GM23338 (cell line): ENCODE data around the gene RHO. TPM values are rescaled to one million over a fixed set of nuclear protein-coding genes. Genes with fewer than 3 reads are reported as not detected.
"Not testable (repeated sequence)": the region's sequence is repeated elsewhere in the genome, so short reads cannot be mapped to it uniquely, and the experiment has no call there.

Experiments used
- ATAC-seq: fragments of 200-7000 bp; cut with Tn5 transposase; 3 replicates; pipeline ENCODE4 v1.9.1; 2020
- DNase-seq: peaks from one replicate; pipeline ENCODE4 v3.0.0-alpha.2; 2015; ENCODE audit warnings: low spot score
- H2AFZ ChIP-seq: fragments of 200-600 bp; sonication (generic); 2 replicates; pipeline ENCODE4 v1.8.0; 2016; ENCODE audit warnings: antibody characterized with exemption, mild to moderate bottlenecking, moderate library complexity
- H3F3A ChIP-seq: fragments of 200-600 bp; sonication (generic); replicated peaks from 2 replicates; pipeline ENCODE4 v1.8.0; 2017; ENCODE audit warnings: antibody characterized with exemption, mixed run types, low read depth
- H3K27ac ChIP-seq: fragments of 200-600 bp; sonication (generic); 2 replicates; pipeline ENCODE4 v1.6.1; 2016; ENCODE audit warnings: low read depth
- H3K27me3 ChIP-seq: fragments of 200-600 bp; sonication (generic); 2 replicates; pipeline ENCODE4 v1.8.0; 2016; ENCODE audit warnings: mild to moderate bottlenecking, mixed run types, moderate library complexity; ENCODE audit not compliant: insufficient read depth
- H3K36me3 ChIP-seq: fragments of 200-600 bp; sonication (generic); 2 replicates; pipeline ENCODE4 v1.8.0; 2016; ENCODE audit warnings: mild to moderate bottlenecking; ENCODE audit not compliant: insufficient read depth
- H3K4me1 ChIP-seq: fragments of 200-600 bp; sonication (generic); 2 replicates; pipeline ENCODE4 v1.8.0; 2016; ENCODE audit warnings: mild to moderate bottlenecking, moderate library complexity; ENCODE audit not compliant: insufficient read depth
- H3K4me2 ChIP-seq: fragments of 200-600 bp; sonication (generic); 2 replicates; pipeline ENCODE4 v1.7.1; 2017; ENCODE audit warnings: mixed run types
- H3K4me3 ChIP-seq: fragments of 200-600 bp; sonication (generic); 2 replicates; pipeline ENCODE4 v1.6.1; 2016; ENCODE audit warnings: mixed run types
- H3K79me2 ChIP-seq: fragments of 200-600 bp; sonication (generic); replicated peaks from 2 replicates; pipeline ENCODE4 v1.8.0; 2017; ENCODE audit warnings: mild to moderate bottlenecking; ENCODE audit not compliant: insufficient read depth
- H3K9me2 ChIP-seq: fragments of 200-600 bp; sonication (generic); 2 replicates; pipeline ENCODE4 v1.8.0; 2017; ENCODE audit not compliant: insufficient read depth
- H4K20me1 ChIP-seq: fragments of 200-600 bp; sonication (generic); replicated peaks from 2 replicates; pipeline ENCODE4 v1.8.0; 2017; ENCODE audit warnings: mild to moderate bottlenecking; ENCODE audit not compliant: insufficient read depth
- H3K27ac Mint-ChIP-seq: 2 replicates; pipeline ENCODE4 v1.8.0; 2020; ENCODE audit warnings: inconsistent platforms, mild to moderate bottlenecking, moderate library complexity, mixed read lengths
- H3K27me3 Mint-ChIP-seq: 3 replicates; pipeline ENCODE4 v1.8.0; 2022; ENCODE audit warnings: low read depth, mild to moderate bottlenecking, moderate library complexity, mixed read lengths, inconsistent platforms; ENCODE audit not compliant: insufficient read depth, poor library complexity
- H3K36me3 Mint-ChIP-seq: 3 replicates; pipeline ENCODE4 v1.8.0; 2021; ENCODE audit warnings: low read depth, mild to moderate bottlenecking, inconsistent platforms, moderate library complexity, mixed read lengths
- H3K4me1 Mint-ChIP-seq: 3 replicates; pipeline ENCODE4 v1.8.0; 2020; ENCODE audit warnings: mild to moderate bottlenecking, inconsistent platforms, mixed read lengths
- H3K4me3 Mint-ChIP-seq: 3 replicates; pipeline ENCODE4 v1.8.0; 2021; ENCODE audit warnings: moderate library complexity, mild to moderate bottlenecking, inconsistent platforms, mixed read lengths
- H3K9me3 Mint-ChIP-seq: 3 replicates; pipeline ENCODE4 v1.8.0; 2020; ENCODE audit warnings: moderate library complexity, mild to moderate bottlenecking, inconsistent platforms, mixed read lengths
- CREB1 ChIP-seq: fragments of 250-450 bp; sonication (Bioruptor Pico); IDR thresholded peaks from 2 replicates; pipeline ENCODE4 v1.5.0; 2020; ENCODE audit warnings: low read depth, mild to moderate bottlenecking, moderate library complexity
- EZH2 ChIP-seq: fragments of 200-600 bp; sonication (generic); IDR thresholded peaks from one replicate; pipeline ENCODE4 v1.8.0; 2017; ENCODE audit warnings: antibody characterized with exemption, mild to moderate bottlenecking, low read depth; ENCODE audit not compliant: unreplicated experiment
- JUNB ChIP-seq: IDR thresholded peaks from one replicate; pipeline ENCODE4 v1.6.1; 2016; ENCODE audit warnings: antibody characterized with exemption; ENCODE audit not compliant: unreplicated experiment
- STAT1 ChIP-seq: IDR thresholded peaks from one replicate; pipeline ENCODE4 v1.6.1; 2016; ENCODE audit warnings: antibody characterized with exemption; ENCODE audit not compliant: unreplicated experiment
- ZNF114 ChIP-seq: fragments of 250-450 bp; sonication (Bioruptor Pico); IDR thresholded peaks from 2 replicates; pipeline ENCODE4 v1.5.0; 2020; ENCODE audit warnings: mild to moderate bottlenecking, moderate library complexity
- polyA plus RNA-seq: library from polyadenylated mRNA; unstranded; fragments of >200 nt; fragmentation: Nextera tagmentation; extraction: Ambion mirVana; gene quantifications from 2 replicates; pipeline ENCODE4 v1.2.1, GENCODE V29; 2016
- total RNA-seq: library from RNA; depleted of rRNA; stranded (reverse); fragments of >200 nt; shearing (Covaris generic); gene quantifications from 2 replicates; pipeline ENCODE4 v1.2.3, GENCODE V29; 2014
- TF ChIP-seq, protein P1 (sequence below): IDR thresholded peaks from 2 replicates; pipeline ENCODE4 v1.6.1; 2016; ENCODE audit warnings: antibody characterized with exemption
- TF ChIP-seq, protein P2 (sequence below): IDR thresholded peaks from one replicate; pipeline ENCODE4 v1.6.1; 2018; ENCODE audit warnings: antibody characterized with exemption; ENCODE audit not compliant: unreplicated experiment

RHO gene
- total and polyA plus RNA-seq, 2 experiments from 2014 or later = not detected

DNA sequence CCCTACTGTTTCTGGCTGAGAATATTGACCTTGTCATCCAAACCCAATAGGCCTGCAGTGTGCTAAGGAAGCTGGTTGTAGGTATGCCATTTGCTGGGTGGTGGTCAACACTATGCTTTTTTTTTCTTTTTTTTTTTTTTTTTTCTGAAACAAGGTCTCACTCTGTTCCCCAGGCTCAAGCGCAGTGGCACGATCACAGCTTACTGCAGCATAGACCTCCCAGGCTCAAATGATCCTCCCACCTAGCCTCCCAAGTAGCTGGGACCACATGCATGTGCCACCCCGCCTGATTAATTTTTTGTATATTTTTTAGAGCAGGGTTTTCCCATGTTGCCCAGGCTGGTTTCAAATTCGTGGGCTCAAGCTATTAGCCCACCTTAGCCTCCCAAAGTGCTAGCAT, 35.7 kb upstream of the RHO start (continued):
- TF ChIP-seq, protein P1, sequence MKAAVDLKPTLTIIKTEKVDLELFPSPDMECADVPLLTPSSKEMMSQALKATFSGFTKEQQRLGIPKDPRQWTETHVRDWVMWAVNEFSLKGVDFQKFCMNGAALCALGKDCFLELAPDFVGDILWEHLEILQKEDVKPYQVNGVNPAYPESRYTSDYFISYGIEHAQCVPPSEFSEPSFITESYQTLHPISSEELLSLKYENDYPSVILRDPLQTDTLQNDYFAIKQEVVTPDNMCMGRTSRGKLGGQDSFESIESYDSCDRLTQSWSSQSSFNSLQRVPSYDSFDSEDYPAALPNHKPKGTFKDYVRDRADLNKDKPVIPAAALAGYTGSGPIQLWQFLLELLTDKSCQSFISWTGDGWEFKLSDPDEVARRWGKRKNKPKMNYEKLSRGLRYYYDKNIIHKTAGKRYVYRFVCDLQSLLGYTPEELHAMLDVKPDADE = no peak
- no peak for TF ChIP-seq EZH2
- TF ChIP-seq, protein P2, sequence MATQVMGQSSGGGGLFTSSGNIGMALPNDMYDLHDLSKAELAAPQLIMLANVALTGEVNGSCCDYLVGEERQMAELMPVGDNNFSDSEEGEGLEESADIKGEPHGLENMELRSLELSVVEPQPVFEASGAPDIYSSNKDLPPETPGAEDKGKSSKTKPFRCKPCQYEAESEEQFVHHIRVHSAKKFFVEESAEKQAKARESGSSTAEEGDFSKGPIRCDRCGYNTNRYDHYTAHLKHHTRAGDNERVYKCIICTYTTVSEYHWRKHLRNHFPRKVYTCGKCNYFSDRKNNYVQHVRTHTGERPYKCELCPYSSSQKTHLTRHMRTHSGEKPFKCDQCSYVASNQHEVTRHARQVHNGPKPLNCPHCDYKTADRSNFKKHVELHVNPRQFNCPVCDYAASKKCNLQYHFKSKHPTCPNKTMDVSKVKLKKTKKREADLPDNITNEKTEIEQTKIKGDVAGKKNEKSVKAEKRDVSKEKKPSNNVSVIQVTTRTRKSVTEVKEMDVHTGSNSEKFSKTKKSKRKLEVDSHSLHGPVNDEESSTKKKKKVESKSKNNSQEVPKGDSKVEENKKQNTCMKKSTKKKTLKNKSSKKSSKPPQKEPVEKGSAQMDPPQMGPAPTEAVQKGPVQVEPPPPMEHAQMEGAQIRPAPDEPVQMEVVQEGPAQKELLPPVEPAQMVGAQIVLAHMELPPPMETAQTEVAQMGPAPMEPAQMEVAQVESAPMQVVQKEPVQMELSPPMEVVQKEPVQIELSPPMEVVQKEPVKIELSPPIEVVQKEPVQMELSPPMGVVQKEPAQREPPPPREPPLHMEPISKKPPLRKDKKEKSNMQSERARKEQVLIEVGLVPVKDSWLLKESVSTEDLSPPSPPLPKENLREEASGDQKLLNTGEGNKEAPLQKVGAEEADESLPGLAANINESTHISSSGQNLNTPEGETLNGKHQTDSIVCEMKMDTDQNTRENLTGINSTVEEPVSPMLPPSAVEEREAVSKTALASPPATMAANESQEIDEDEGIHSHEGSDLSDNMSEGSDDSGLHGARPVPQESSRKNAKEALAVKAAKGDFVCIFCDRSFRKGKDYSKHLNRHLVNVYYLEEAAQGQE = no peak
- TF ChIP-seq STAT1 = no peak
- no peak for TF ChIP-seq JUNB

DNA sequence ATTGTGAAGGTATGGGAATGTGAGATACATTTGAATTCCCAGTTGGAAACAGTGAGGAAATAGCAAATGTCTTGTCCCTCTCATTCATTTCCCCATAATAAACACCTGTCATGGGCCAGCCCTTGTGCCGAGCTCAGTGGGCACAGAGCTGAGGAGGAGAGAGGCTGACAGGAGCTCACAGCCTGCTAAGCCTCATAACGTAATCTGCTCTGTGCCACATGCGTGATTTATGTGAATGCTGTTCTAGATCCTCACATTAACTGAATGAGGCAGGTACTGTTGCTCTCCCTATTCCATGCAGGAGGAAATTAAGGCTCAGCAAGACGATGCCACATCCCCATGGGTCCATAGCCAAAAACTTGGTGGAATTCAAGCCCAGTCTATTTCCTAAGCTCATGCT, 35.2 kb upstream of the RHO start:
- Mint-ChIP-seq H3K4me1 (peaks cover 14% of the 10 kb centered on the region), H3K9me3 (no peaks in the 10 kb centered on the region), H3K36me3 (peaks cover 8% of the 10 kb centered on the region), H3K27ac (no peak overlapping the region), H3K27me3 (peaks cover 13% of the 10 kb centered on the region), H3K4me3 (no peak overlapping the region)
- Histone ChIP-seq H3K27ac (no peak overlapping the region), H3K4me1 (peaks cover 9% of the 10 kb centered on the region; the same call in 1 of the 2 replicates), H3K27me3 (no peaks in the 10 kb centered on the region), H2AFZ (no peak overlapping the region), H3K4me3 (no peak overlapping the region), H3F3A (no peaks in the 10 kb centered on the region), H3K36me3 (no peaks in the 10 kb centered on the region), H3K79me2 (no peaks in the 10 kb centered on the region), H3K4me2 (no peak overlapping the region), H4K20me1 (no peaks in the 10 kb centered on the region; the same call in 1 of the 2 replicates), H3K9me2 (no peaks in the 10 kb centered on the region)
- TF ChIP-seq, protein P1 = no peak
- no peak for TF ChIP-seq ZNF114
- no peak for TF ChIP-seq CREB1 (CRISPR knock-in tag)
- DNase-seq = no peak
- ATAC-seq = no peak

DNA sequence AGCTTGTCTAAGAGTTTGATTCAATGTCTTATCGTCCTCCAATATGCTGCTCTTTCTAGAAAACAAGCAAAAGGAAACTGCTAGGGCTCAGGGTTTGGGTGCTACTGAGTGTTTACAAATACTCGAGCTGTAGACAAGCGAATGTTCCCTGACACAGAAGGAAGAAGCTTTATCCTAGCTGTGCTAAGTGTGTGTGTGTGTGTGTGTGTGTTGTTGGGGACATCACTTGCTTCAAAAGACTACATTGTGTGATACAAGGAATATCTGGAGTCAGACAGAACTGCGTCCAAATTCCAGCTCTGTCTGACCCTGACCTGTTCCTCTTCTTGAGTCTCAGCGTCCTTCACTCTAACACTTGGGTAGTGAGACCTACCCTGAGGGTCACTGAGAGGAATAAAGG, 33.9 kb upstream of the RHO start:
- not testable (repeated sequence) for H3K4me1 ChIP-seq, H3K4me3 ChIP-seq, H3K9me3 Mint-ChIP-seq, H3K4me3 Mint-ChIP-seq, H3K79me2 ChIP-seq, H3K4me2 ChIP-seq, H3K27ac Mint-ChIP-seq, H3K9me2 ChIP-seq, H3F3A ChIP-seq, H3K27me3 ChIP-seq, ATAC-seq, H3K36me3 ChIP-seq, H3K36me3 Mint-ChIP-seq, DNase-seq, H4K20me1 ChIP-seq, H2AFZ ChIP-seq
- peaks cover 14% of the 10 kb centered on the region for H3K4me1 Mint-ChIP-seq
- H3K27ac ChIP-seq = 0 out of 2 replicates have a peak overlapping the region, but pooled peaks have one; percentile 32
- peaks cover 13% of the 10 kb centered on the region for H3K27me3 Mint-ChIP-seq

DNA sequence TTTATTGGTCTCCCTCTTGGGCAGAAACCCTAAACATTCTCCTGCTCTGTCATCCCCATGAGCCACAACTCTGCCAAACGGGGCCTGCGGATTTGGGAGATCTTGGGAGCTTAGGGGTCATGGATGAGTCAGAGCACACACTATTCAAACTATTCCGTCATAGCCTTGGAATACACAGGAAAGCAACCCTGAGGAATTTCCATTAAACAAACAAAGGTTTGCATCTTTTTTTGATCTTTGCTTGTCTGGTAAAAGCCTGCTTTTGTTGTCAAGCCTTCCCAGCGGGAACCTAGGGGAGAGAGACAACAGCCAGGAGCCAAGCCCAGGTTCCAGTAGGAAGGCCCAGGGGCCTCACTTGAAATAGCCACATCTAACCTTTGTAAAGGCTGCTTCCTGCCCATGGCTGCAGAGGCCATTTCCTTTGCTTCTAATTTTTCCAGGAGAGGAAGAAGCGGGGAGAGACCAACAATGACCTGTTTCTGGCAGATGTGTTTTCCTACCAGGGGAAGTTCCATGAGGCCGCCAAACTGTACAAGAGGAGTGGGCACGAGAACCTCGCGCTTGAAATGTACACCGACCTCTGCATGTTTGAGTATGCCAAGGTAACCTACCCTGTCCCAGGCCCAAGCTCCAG, 33.3 kb upstream of the RHO start:
- H2AFZ ChIP-seq, H3K36me3 ChIP-seq, H4K20me1 ChIP-seq, H3K27ac Mint-ChIP-seq, H3F3A ChIP-seq, H3K9me2 ChIP-seq, H3K4me1 ChIP-seq, H3K27me3 ChIP-seq, H3K4me3 Mint-ChIP-seq, H3K9me3 Mint-ChIP-seq, H3K79me2 ChIP-seq, H3K4me3 ChIP-seq: not testable (repeated sequence)
- Mint-ChIP-seq H3K36me3 (peaks cover 13% of the 10 kb centered on the region), H3K27me3 (peaks cover 13% of the 10 kb centered on the region), H3K4me1 (peaks cover 14% of the 10 kb centered on the region)
- ATAC-seq (peak; percentile 38), DNase-seq (peak; percentile 39)
- peak overlapping the region; percentile 59; the same call in 1 of the 2 replicates for H3K27ac ChIP-seq
- H3K4me2 ChIP-seq = peak overlapping the region; percentile 60

DNA sequence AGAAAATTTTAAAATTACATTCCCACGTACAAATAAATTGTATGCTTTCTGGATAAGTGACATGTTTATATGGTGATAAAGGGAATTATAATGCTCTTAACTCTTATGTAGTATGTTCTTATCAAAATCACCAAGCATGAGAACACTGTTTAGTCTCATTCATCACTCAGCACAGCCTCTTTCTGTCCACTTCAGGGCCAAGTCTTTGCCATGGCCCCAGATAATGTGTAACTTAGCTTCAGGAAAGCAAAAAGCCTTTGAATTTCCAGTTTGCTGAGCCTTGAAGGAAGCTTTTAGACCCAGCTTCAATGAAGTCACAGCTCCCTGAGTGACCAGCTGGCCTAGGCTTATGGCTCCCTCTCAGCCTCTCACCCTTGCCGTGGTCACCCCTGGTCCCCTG, 30.6 kb upstream of the RHO start:
- not testable (repeated sequence) for H3K9me3 Mint-ChIP-seq, H4K20me1 ChIP-seq, ATAC-seq, H2AFZ ChIP-seq, H3K79me2 ChIP-seq, H3K9me2 ChIP-seq, DNase-seq, H3K27ac ChIP-seq, H3K4me2 ChIP-seq, H3K4me3 ChIP-seq, H3K27me3 ChIP-seq, H3F3A ChIP-seq, H3K36me3 ChIP-seq, H3K4me1 ChIP-seq, H3K27ac Mint-ChIP-seq, H3K4me3 Mint-ChIP-seq
- H3K4me1 Mint-ChIP-seq = peaks cover 16% of the 10 kb centered on the region
- H3K36me3 Mint-ChIP-seq = peaks cover 16% of the 10 kb centered on the region
- peaks cover 11% of the 10 kb centered on the region for H3K27me3 Mint-ChIP-seq
